B cell (primary cell): ENCODE measurements around the gene RMI2.

Experiments
- CTCF ChIP-seq: fragments of 200-600 bp; IDR thresholded peaks from one replicate; pipeline ENCODE4 v1.8.0; 2022; ENCODE audit warnings: antibody characterized with exemption, mild to moderate bottlenecking
- EZH2 ChIP-seq: IDR thresholded peaks from 2 replicates; pipeline ENCODE4 v1.6.1; 2012; ENCODE audit warnings: borderline replicate concordance, low read depth, mild to moderate bottlenecking, moderate library complexity, low read length; ENCODE audit not compliant: insufficient read depth, poor library complexity, severe bottlenecking

GRCh38 chr16:11356573-11357331, 11.5 kb downstream of the RMI2 start:
- TF ChIP-seq CTCF (peak; percentile 68), EZH2 (no peak)
